ENCODE data around the gene DOCK6. TPM values are rescaled to one million over a fixed set of nuclear protein-coding genes. Genes with fewer than 3 reads are reported as not detected.
A peak's percentile ranks its signal among the peaks of the same experiment; 100 is the strongest.

DOCK6 gene
- total RNA-seq, 1 donor from 2014 or later = 65.8 TPM

DNA sequence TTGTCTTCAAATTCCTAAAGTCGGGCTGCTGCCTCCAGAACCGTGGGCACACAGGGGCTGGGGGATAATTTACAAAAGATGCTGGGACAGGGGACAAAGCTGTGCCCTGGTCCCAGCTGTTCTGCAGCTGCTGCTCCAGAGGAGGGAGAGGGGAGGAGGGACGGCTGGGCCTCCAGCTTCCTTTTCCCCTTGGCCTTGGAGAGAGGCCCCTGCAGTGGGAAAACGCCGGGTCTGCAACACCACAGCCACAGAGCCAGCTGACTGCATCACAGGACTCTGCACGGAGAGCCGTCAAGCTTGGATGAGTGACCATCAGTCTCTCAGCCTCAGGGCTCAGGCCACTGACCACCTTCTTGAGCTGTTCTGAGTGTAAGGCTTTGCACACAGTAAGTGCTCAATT lies 6.1 kb downstream of the DOCK6 start:
- no peaks in the 10 kb centered on the region for H3K9me3 ChIP-seq
- DNase-seq (ENCODE audit: extremely low spot score in 2 of 2) = peak in 1 of 2 donors; percentile 79
- peaks cover 0 to 15% of the 10 kb centered on the region in 2 donors for H3K36me3 ChIP-seq
- peaks cover 2% of the 10 kb centered on the region for H3K4me1 ChIP-seq
- peak overlapping the region; percentile 54 for H3K27ac ChIP-seq
- intact Hi-C loops (cut with DNase I) = no loop called here
- TF ChIP-seq POLR2AphosphoS5 (IDR thresholded peaks at IDR 0.05; ENCODE audit: insufficient read depth in 1 of 2, low read depth in 1 of 2) = peak in 1 of 2 donors; percentile 31
- TF ChIP-seq POLR2A (IDR thresholded peaks at IDR 0.05) = no peak
- TF ChIP-seq, protein P1, sequence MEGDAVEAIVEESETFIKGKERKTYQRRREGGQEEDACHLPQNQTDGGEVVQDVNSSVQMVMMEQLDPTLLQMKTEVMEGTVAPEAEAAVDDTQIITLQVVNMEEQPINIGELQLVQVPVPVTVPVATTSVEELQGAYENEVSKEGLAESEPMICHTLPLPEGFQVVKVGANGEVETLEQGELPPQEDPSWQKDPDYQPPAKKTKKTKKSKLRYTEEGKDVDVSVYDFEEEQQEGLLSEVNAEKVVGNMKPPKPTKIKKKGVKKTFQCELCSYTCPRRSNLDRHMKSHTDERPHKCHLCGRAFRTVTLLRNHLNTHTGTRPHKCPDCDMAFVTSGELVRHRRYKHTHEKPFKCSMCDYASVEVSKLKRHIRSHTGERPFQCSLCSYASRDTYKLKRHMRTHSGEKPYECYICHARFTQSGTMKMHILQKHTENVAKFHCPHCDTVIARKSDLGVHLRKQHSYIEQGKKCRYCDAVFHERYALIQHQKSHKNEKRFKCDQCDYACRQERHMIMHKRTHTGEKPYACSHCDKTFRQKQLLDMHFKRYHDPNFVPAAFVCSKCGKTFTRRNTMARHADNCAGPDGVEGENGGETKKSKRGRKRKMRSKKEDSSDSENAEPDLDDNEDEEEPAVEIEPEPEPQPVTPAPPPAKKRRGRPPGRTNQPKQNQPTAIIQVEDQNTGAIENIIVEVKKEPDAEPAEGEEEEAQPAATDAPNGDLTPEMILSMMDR (IDR thresholded peaks at IDR 0.05) = no peak
- H3K27me3 ChIP-seq = no peaks in the 10 kb centered on the region
- no peak overlapping the region for H3K4me3 ChIP-seq

DNA sequence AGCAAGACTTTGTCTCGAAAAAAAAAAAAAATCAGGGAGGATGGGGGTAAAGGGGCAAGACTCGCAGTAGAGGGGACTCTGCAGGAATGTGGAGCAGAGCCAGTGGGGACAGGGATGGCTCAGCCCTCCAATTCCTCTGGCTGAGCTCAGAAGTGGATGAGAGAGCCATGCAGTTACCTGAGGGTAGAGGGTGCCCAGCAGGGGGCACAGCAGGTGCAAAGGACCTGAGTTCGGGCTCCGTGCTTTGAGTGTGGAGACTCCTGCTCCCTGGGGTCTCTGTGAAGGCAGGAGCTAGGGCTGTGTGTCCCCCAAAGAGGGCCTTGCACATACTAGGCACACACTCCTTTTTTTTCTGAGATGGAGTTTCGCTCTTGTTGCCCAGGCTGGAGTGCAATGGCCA lies 7.7 kb downstream of the DOCK6 start:
- no peak for TF ChIP-seq POLR2AphosphoS5 (IDR thresholded peaks at IDR 0.05; ENCODE audit: insufficient read depth in 1 of 2, low read depth in 1 of 2)
- no peak for TF ChIP-seq POLR2A (IDR thresholded peaks at IDR 0.05)
- TF ChIP-seq, protein P1 (IDR thresholded peaks at IDR 0.05) = no peak
- H3K36me3 ChIP-seq = peaks cover 0 to 30% of the 10 kb centered on the region in 2 donors
- intact Hi-C loops (cut with DNase I) = no loop called here
- no peak overlapping the region for H3K27ac ChIP-seq
- DNase-seq (ENCODE audit: extremely low spot score in 2 of 2) = peak in 1 of 2 donors; percentile 64
- no peaks in the 10 kb centered on the region for H3K4me1 ChIP-seq
- H3K9me3 ChIP-seq = no peaks in the 10 kb centered on the region
- H3K27me3 ChIP-seq = no peaks in the 10 kb centered on the region
- no peak overlapping the region for H3K4me3 ChIP-seq

DNA sequence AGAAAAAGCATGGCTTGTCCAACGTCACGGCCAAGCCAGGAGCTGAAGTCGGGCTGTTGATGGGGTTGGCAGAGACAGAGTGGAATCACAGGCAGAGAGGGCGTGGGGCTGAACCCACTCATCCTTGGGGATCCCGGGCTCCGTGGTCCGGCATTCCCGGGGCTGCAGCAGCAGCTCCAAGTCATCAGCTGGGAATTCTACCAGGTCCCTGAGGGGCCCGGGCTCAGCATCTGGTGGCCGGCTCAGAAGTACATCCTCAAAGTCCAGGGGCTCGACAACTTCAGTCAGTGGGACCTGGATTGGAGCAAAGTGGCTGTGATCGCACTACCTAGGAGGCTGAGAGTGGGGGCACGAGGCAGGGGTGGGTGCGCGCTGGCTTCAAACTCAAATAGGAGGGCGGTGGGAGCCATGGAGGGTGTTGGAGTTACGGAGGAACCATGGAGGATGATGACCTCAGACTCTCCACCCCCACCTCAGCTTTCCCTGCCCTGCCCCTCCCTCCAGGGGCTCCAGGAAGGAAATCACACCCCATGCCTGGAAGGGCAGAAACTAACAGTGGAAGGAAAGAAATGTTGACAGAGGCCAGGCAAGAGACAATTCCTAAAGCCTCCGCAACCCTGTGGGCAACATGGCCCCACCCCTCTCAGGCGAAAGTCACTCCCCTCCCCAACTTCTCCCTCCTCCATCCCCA lies 9.5 kb downstream of the DOCK6 start:
- DNase-seq (ENCODE audit: extremely low spot score in 2 of 2) = no peak
- H3K36me3 ChIP-seq = peaks cover 0 to 45% of the 10 kb centered on the region in 2 donors
- H3K4me3 ChIP-seq = no peak overlapping the region
- H3K27ac ChIP-seq = peak overlapping the region; percentile 17
- no peaks in the 10 kb centered on the region for H3K9me3 ChIP-seq
- H3K27me3 ChIP-seq = no peaks in the 10 kb centered on the region
- H3K4me1 ChIP-seq = peaks cover 3% of the 10 kb centered on the region
- intact Hi-C loops (cut with DNase I) = no loop called here
- TF ChIP-seq POLR2A (IDR thresholded peaks at IDR 0.05) = no peak
- TF ChIP-seq, protein P1 (IDR thresholded peaks at IDR 0.05) = no peak
- no peak for TF ChIP-seq POLR2AphosphoS5 (IDR thresholded peaks at IDR 0.05; ENCODE audit: insufficient read depth in 1 of 2, low read depth in 1 of 2)

DNA sequence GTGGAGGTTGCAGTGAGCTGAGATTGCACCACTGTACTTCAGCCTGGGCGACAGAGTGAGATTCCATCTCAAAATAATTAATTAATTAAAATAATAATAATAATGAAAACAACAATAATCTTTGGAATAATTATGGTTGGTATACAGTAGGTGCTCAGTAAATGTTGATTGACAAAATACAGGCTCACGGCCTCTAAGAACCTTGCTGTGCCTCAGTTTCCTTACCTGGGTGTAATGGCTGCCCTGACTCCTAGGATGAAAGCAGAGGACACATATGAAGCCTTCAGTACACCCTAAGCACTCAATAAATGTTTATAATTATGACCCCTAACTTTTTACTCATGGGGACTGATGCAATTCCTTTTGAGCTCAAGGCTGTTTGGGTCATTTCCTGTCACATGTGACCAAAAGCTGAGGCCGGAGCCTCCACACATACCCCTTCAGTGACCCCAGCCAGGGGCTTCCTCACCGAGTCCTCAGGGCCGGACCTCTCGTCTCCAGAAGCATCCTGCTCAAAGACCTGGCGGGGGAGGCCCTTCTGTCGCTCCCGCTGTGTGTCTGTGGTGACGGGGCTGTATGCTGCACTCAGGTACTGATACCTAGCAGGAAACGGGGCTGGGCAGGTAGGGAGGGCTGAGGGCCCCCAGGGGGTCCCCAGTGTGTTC lies 10.5 kb downstream of the DOCK6 start:
- Histone ChIP-seq H3K36me3 (peaks cover 0 to 47% of the 10 kb centered on the region in 2 donors), H3K4me1 (peaks cover 11% of the 10 kb centered on the region), H3K27ac (peak overlapping the region; percentile 17), H3K4me3 (no peak overlapping the region), H3K27me3 (no peaks in the 10 kb centered on the region), H3K9me3 (no peaks in the 10 kb centered on the region)
- intact Hi-C loops (cut with DNase I) = no loop called here
- no peak for TF ChIP-seq POLR2AphosphoS5 (IDR thresholded peaks at IDR 0.05; ENCODE audit: insufficient read depth in 1 of 2, low read depth in 1 of 2)
- no peak for TF ChIP-seq POLR2A (IDR thresholded peaks at IDR 0.05)
- TF ChIP-seq, protein P1 (IDR thresholded peaks at IDR 0.05) = no peak
- DNase-seq (ENCODE audit: extremely low spot score in 2 of 2) = no peak

DNA sequence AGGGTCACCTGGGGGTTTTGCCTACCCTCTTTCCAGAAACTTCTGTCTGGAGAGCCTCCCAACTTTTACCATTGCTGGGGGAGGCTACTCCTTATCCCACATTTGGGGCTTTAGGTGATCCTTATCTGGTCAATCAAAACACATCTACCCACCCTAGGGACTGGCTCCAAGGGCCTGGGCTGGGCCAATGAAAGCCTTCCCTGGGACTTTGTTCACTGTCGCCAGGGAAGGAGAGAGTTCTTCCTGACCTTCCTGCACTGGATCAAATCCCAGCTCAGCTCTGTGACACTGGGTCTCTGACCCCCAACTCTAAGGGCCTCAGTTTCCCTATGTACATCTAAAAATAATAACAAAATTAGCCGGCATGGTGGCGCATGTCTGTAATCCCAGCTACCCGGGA lies 11.1 kb downstream of the DOCK6 start:
- H3K4me1 ChIP-seq = peaks cover 11% of the 10 kb centered on the region
- intact Hi-C loops (cut with DNase I) = no loop called here
- H3K27ac ChIP-seq = no peak overlapping the region
- H3K36me3 ChIP-seq = peaks cover 0 to 47% of the 10 kb centered on the region in 2 donors
- H3K9me3 ChIP-seq = no peaks in the 10 kb centered on the region
- DNase-seq (ENCODE audit: extremely low spot score in 2 of 2) = no peak
- TF ChIP-seq POLR2AphosphoS5 (IDR thresholded peaks at IDR 0.05; ENCODE audit: insufficient read depth in 1 of 2, low read depth in 1 of 2) (no peak), POLR2A (IDR thresholded peaks at IDR 0.05) (no peak)
- TF ChIP-seq, protein P1 (IDR thresholded peaks at IDR 0.05) = no peak
- no peak overlapping the region for H3K4me3 ChIP-seq
- H3K27me3 ChIP-seq = no peaks in the 10 kb centered on the region
